Renal cortical epithelial cell (primary cell): ENCODE data around the gene TRIM54. TPM values are rescaled to one million over a fixed set of nuclear protein-coding genes. Genes with fewer than 3 reads are reported as not detected.
"Not testable (repeated sequence)": the region's sequence is repeated elsewhere in the genome, so short reads cannot be mapped to it uniquely, and the experiment has no call there.

ENCODE experiments used
- DNase-seq: peaks from one replicate; pipeline ENCODE4 v3.0.0-alpha.2; 2011; ENCODE audit warnings: low read depth
- total RNA-seq: library from RNA; depleted of rRNA; stranded (reverse); fragments of >200 nt; gene quantifications from 2 replicates; pipeline ENCODE4 v1.2.3, GENCODE V29; 2014

The TRIM54 gene
- total RNA-seq, 1 donor from 2014 or later = not detected

DNA sequence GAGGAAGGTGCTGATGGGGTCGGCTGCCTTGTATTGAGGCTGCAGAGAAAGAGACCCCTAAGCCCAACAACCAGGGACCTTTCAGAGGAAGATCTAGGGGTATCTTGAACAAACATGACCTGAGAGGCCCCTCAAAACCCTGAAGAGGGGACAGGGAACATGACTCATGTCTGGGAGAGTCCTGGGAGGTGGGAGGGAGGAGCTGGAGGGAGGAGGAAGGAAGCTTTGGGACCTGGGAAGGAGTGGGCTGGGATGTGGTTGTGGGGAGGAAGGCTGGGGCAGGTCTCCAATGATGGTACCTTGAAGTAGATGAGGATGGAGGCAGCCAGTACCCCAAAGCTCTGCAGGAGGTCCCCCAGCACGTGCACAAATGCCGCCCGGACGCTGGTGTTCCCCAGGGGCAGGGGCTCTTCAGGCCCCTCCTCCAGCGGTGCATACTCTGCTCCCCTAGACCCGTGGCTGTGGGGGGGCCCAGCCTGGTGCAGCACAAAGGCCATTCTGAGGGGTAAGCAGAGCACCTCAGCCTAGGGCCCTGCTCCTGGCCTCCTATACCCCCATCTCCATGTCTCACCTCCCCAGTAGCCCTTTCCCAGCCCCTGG is 25.3 kb upstream of the TRIM54 start:
- no peak for DNase-seq

- no peak for DNase-seq
These were observed 24.2 kb upstream of the TRIM54 start for GRCh38 chr2:27258051-27258450.

- DNase-seq = no peak
These were observed 20.8 kb upstream of the TRIM54 start for GRCh38 chr2:27261241-27261925.

DNA sequence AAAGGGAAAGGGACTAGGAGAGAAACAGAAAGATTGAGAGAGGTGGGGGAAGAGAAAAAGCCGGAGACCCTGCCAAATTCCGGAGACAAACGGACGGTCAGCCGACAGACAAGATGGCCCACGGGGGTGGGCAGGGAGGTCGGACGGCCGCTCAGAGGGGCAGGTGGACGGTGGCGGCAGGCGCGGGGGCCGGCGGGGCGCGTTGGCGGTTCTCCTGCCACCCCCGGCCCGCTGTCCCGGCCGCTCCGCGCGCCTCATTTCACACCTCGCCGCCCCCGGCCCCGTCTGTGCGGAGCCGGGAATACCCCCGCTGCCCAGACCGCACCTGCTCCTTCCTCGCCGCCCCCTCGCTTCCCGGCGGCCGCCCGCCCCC is 20.3 kb upstream of the TRIM54 start:
- DNase-seq = no peak

GRCh38 chr2:27262379-27263286 is 19.6 kb upstream of the TRIM54 start, which contains the start of gene SLC30A3:
SLC30A3 (minus strand) TSS chr2:27263047; CDS start chr2:27262906, 141 bp downstream.
- no peak for DNase-seq

GRCh38 chr2:27263287-27264252 is 18.7 kb upstream of the TRIM54 start:
- DNase-seq = no peak

DNA sequence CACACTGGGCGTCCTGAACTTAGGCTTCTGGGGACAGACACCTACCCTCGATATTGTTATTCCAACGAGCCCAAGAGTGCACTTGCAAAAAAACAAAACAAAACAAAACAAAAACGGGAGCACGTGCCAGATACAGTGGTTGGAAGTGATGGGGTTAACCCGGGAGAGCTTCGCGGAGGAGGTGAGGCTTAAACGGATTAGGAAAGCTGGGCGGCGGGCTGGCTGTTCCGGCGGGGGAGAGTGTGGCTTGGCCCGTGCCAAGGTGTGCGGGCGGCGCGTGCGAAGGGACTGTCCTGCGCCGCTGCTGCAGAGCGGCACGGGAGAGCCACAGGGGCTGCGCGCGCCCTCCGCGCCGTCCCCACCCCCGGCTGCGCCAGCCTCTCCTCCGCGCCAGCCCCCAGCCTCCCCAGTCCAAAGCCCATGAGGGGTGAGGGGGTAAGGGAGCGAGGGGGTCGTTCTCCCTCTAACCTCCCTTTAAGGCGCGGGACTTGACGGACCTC is 17.9 kb upstream of the TRIM54 start:
- DNase-seq = no peak

- DNase-seq = no peak
These were observed 17.3 kb upstream of the TRIM54 start for GRCh38 chr2:27264753-27265535.

GRCh38 chr2:27265536-27265870 is 16.7 kb upstream of the TRIM54 start:
- no peak for DNase-seq

DNA sequence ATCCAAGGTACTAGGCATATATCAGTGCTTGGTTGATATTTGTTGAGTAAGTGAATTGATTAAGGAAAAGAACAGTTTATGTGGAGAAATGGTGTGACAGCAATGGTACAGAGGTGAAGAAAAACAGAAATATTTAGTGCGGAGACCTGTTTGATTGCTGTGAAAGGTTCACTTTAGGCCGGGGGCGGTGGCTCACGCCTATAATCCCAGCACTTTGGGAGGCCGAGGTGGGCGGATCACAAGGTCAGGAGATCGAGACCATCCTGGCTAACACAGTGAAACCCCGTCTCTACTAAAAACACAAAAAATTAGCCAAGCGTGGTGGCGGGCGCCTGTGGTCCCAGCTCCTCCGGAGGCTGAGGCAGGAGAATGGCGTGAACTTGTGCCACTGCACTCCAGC is 13.9 kb upstream of the TRIM54 start:
- DNase-seq = not testable (repeated sequence)

- DNase-seq = no peak
These were observed 12.1 kb upstream of the TRIM54 start for GRCh38 chr2:27270131-27270530.

GRCh38 chr2:27270670-27271069 is 11.6 kb upstream of the TRIM54 start:
- DNase-seq = no peak

DNA sequence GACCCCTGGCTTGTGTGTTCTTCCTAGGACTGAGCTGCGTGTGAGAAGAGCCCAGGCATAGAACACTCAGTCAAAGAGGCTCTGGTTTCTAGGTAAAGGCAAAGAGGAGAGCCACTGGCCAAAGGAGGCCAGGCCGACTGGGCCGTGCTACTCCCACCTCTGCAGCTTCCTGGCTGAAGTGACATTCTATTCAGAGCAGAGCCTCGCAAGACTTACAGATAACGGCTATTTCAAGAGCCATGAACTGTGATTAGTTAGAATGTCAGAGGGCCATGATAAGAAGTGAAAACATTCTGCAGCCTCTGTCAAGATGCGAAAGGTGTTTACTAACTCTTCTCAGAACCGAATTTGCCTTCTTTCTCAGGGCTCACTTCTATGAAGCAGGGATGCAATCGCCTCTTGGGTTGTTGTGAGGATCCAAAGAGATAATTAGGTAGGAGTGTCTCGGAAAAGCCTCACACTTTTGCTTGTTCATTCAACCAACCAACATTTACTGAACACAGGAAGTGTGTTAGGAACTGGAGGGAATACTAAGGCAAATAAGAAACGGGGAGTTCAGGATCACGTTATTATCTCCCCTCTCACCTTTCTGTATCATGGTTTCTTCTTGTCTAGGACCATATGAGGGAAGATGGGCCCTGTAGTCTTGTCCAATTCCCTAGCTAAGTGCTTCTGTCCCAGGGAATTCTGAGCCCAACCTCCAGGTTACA is 10.4 kb upstream of the TRIM54 start:
- DNase-seq = no peak

DNA sequence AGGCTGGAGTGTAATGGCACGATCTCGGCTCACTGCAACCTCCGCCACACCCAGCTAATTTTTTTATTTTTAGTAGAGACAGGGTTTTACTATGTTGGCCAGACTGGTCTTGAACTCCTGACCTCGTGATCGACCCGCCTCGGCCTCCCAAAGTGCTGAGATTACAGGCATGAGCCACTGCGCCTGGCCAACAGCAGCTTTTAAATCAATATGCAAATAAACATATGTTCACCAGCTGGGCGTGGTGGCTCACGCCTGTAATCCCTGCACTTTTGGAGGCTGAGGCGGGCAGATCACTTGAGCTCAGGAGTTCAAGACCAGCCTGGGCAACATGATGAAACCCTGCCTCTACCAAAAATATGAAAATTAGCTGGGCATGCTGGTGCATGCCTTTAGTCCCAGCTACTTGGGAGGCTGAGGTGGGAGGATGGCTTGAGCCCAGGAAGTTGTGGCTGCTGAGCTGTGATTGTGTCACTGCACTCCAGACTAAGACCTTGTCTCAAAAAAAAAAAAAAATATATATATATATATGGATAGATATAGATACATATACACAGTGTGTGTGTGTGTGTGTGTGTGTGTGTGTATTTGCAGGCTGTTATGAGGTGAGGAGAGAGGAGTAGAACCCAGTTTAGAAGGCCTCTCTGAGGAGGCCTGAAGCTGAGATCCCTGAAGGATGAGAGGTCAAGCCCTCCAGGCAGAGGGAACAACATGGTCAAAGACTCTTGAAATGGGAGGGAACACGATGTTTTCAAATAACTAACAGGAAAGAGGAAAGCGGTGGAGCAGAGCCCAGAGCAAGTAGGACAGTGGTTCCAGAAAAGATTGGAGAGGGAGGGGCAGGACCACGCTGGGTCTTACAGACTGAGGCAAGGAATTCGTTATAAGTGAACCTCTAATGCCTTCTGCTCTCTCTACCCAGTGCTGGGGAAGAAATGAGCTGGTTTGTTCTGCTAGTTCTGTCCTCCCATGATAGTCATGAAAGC is 9.4 kb upstream of the TRIM54 start:
- DNase-seq = not testable (repeated sequence)

DNA sequence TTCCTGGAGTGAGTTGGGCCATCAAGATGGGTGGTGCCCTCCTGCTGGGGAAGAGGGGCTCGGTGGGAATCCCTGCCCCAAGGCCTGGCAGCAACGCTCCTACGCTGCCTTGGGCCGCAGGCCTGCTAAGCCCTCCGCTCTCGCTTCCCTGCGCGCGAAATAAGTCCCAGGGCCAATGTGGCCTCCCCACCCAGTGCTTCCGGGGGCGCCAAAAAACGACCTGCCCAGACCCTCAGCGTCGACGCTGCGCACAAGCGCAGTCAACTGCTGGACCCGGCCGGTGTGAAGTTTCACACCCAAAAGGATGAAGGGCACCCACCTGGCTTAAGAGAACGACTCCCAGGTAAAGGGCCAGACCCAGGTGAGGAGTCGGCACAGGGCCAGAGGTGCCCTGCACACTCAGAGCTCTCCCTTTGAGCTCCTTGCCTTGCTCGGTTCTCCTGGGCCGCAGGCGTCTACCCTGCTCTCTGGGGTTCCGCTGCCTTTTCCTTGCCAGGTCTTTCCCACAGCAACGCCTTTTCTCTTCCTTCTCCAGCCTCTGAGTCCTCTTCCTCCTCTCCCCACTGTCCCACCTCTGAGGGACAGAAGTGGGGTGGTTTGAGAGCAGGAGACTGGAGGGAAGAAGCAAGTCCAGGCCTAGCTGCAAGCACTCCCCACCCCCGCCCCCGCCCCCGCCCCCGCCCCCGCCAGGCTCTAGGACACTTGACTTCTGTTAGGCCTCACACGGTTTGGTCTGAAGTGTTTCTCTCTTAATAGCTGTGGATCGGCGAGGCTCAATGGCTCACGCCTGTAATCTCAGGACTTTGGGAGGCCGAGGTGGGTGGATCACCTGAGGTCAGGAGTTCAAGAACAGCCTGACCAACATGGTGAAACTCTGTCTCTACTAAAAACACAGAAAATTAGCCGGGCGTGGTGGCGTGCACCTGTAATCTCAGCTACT is 6.7 kb upstream of the TRIM54 start, which contains the start of gene DNAJC5G:
DNAJC5G (plus strand) TSS at position 223 of the 940 bp plus-strand sequence. CDS start 1,296 bp downstream, outside the sequence.
- DNase-seq = no peak

DNA sequence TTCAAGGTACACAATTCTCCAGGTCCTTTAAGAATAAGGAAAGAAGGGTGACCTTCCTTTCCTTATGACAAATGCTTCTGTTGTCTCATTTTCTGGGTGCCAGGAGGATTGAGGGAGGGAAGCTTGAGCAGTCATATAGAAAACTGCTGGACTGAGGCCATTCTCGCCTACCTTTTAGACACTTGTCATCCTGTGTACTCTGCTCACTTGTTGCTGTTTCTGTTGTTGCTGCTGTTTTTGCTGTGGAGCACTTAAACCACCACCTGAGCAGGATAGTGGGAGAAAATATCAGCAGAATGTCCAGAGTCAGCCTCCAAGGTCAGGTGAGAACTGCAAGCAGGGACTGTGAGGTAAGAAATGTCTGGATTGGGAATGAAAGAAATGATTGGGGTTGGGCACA is 4.2 kb upstream of the TRIM54 start:
- no peak for DNase-seq

GRCh38 chr2:27280826-27281225 is 1.4 kb upstream of the TRIM54 start:
- DNase-seq = no peak
